ENCODE data around the gene CHURC1.

GRCh38 chr14:64899958-64900357 is 14.3 kb upstream of the CHURC1 start:
- TF ChIP-seq CTCF (IDR thresholded peaks at IDR 0.05) (no peak), POLR2A (IDR thresholded peaks at IDR 0.05) (no peak)
